ENCODE data around the gene CLDN6.

CLDN6 gene

GRCh38 chr16:2970563-2970962 lies 47.4 kb downstream of the CLDN6 start:
- TF ChIP-seq ZC3H10 (CRISPR knock-in tag; IDR thresholded peaks at IDR 0.05) (no peak), ZNF8 (CRISPR knock-in tag; IDR thresholded peaks at IDR 0.05) (no peak), ZFP30 (CRISPR knock-in tag; IDR thresholded peaks at IDR 0.05) (no peak), ZNF70 (CRISPR knock-in tag; IDR thresholded peaks at IDR 0.05) (no peak), CSDC2 (CRISPR knock-in tag; IDR thresholded peaks at IDR 0.05) (no peak), GLIS3 (CRISPR knock-in tag; IDR thresholded peaks at IDR 0.05) (no peak), SNAI2 (CRISPR knock-in tag; IDR thresholded peaks at IDR 0.05) (no peak), CREB5 (CRISPR knock-in tag; IDR thresholded peaks at IDR 0.05; ENCODE audit: low read depth) (no peak), RARB (CRISPR knock-in tag; IDR thresholded peaks at IDR 0.05) (no peak), BACH2 (CRISPR knock-in tag; IDR thresholded peaks at IDR 0.05; ENCODE audit: borderline replicate concordance) (no peak), POU6F1 (CRISPR knock-in tag; IDR thresholded peaks at IDR 0.05; ENCODE audit: borderline replicate concordance, low read depth) (no peak), PPARA (CRISPR knock-in tag; IDR thresholded peaks at IDR 0.05; ENCODE audit: borderline replicate concordance) (no peak), ARNTL (CRISPR knock-in tag; IDR thresholded peaks at IDR 0.05; ENCODE audit: borderline replicate concordance, low read depth) (no peak), TCF4 (CRISPR knock-in tag; IDR thresholded peaks at IDR 0.05; ENCODE audit: borderline replicate concordance) (no peak), TOX (CRISPR knock-in tag; IDR thresholded peaks at IDR 0.05; ENCODE audit: borderline replicate concordance) (no peak), ZFP3 (CRISPR knock-in tag; IDR thresholded peaks at IDR 0.05) (no peak), ISL1 (CRISPR knock-in tag; IDR thresholded peaks at IDR 0.05) (no peak), ESRRG (CRISPR knock-in tag; IDR thresholded peaks at IDR 0.05) (no peak), OSR1 (CRISPR knock-in tag; IDR thresholded peaks at IDR 0.05) (no peak), CSRNP3 (CRISPR knock-in tag; IDR thresholded peaks at IDR 0.05) (no peak)
- no peak for ATAC-seq

GRCh38 chr16:2969545-2970521 lies 48.1 kb downstream of the CLDN6 start:
- TF ChIP-seq PATZ1 (CRISPR knock-in tag; IDR thresholded peaks at IDR 0.05; ENCODE audit: borderline replicate concordance) (peak; percentile 49; the same call in 1 of the 2 replicates), SNAI2 (CRISPR knock-in tag; IDR thresholded peaks at IDR 0.05) (no peak)
- peak; percentile 63 for ATAC-seq

GRCh38 chr16:2968738-2969544 lies 49.0 kb downstream of the CLDN6 start, which contains the start of gene PAQR4:
Gene PAQR4 (plus strand): TSS chr16:2969348. CDS start chr16:2969675, 327 bp downstream.
- ATAC-seq: peak; percentile 82
- TF ChIP-seq BACH2 (CRISPR knock-in tag; IDR thresholded peaks at IDR 0.05; ENCODE audit: borderline replicate concordance): no peak
- TF ChIP-seq ZNF8 (CRISPR knock-in tag; IDR thresholded peaks at IDR 0.05): peak; percentile 71; the same call in 1 of the 2 replicates
- no peak for TF ChIP-seq CREB5 (CRISPR knock-in tag; IDR thresholded peaks at IDR 0.05; ENCODE audit: low read depth)
- TF ChIP-seq CSRNP3 (CRISPR knock-in tag; IDR thresholded peaks at IDR 0.05): no peak
- peak; percentile 69; the same call in 1 of the 2 replicates for TF ChIP-seq ZFP3 (CRISPR knock-in tag; IDR thresholded peaks at IDR 0.05)
- TF ChIP-seq PATZ1 (CRISPR knock-in tag; IDR thresholded peaks at IDR 0.05; ENCODE audit: borderline replicate concordance): no peak
- TF ChIP-seq ZNF565 (CRISPR knock-in tag; conservative IDR thresholded peaks at IDR 0.05; ENCODE audit: low read depth): 0 out of 2 replicates have a peak, but pooled peaks have one; percentile 51
- TF ChIP-seq TCF4 (CRISPR knock-in tag; IDR thresholded peaks at IDR 0.05; ENCODE audit: borderline replicate concordance): no peak
- TF ChIP-seq ZNF70 (CRISPR knock-in tag; IDR thresholded peaks at IDR 0.05): 0 out of 2 replicates have a peak, but pooled peaks have one; percentile 12
